D341Med (cell line): ENCODE measurements around the gene TRAPPC6A.
A peak's percentile ranks its signal among the peaks of the same experiment; 100 is the strongest.

Experiments
- DNase-seq: peaks from one replicate; pipeline ENCODE4 v3.0.0; 2012; ENCODE audit warnings: low spot score

The TRAPPC6A gene

GRCh38 chr19:45147835-45148676, 30.0 kb downstream of the TRAPPC6A start:
- no peak for DNase-seq

- DNase-seq = no peak
Measured at GRCh38 chr19:45146741-45147205, 31.3 kb downstream of the TRAPPC6A start.

GRCh38 chr19:45146251-45146650, 31.8 kb downstream of the TRAPPC6A start:
- no peak for DNase-seq

GRCh38 chr19:45145270-45146189, 32.5 kb downstream of the TRAPPC6A start:
- no peak for DNase-seq

GRCh38 chr19:45144431-45145269, 33.4 kb downstream of the TRAPPC6A start:
- no peak for DNase-seq

- no peak for DNase-seq
Measured at GRCh38 chr19:45142726-45143110, 35.3 kb downstream of the TRAPPC6A start.

- no peak for DNase-seq
Measured at GRCh38 chr19:45142016-45142725, 35.9 kb downstream of the TRAPPC6A start.

- DNase-seq = no peak
Measured at GRCh38 chr19:45141203-45141900, 36.7 kb downstream of the TRAPPC6A start.

GRCh38 chr19:45140533-45140932, 37.5 kb downstream of the TRAPPC6A start:
- no peak for DNase-seq

GRCh38 chr19:45140144-45140503, 37.9 kb downstream of the TRAPPC6A start:
- DNase-seq = no peak

GRCh38 chr19:45139286-45140143, 38.5 kb downstream of the TRAPPC6A start:
- DNase-seq = no peak

GRCh38 chr19:45138303-45138751, 39.7 kb downstream of the TRAPPC6A start:
- no peak for DNase-seq

- DNase-seq = no peak
Measured at GRCh38 chr19:45137179-45137761, 40.8 kb downstream of the TRAPPC6A start.

- DNase-seq = no peak
Measured at GRCh38 chr19:45136507-45137178, 41.4 kb downstream of the TRAPPC6A start.

GRCh38 chr19:45135176-45135885, 42.7 kb downstream of the TRAPPC6A start:
- no peak for DNase-seq

GRCh38 chr19:45133661-45134060, 44.4 kb downstream of the TRAPPC6A start:
- DNase-seq = no peak

- peak; percentile 87 for DNase-seq
Measured at GRCh38 chr19:45130888-45131615, 47.0 kb downstream of the TRAPPC6A start.
